ENCODE measurements around the gene STK32B.
A peak's percentile ranks its signal among the peaks of the same experiment; 100 is the strongest.

DNA sequence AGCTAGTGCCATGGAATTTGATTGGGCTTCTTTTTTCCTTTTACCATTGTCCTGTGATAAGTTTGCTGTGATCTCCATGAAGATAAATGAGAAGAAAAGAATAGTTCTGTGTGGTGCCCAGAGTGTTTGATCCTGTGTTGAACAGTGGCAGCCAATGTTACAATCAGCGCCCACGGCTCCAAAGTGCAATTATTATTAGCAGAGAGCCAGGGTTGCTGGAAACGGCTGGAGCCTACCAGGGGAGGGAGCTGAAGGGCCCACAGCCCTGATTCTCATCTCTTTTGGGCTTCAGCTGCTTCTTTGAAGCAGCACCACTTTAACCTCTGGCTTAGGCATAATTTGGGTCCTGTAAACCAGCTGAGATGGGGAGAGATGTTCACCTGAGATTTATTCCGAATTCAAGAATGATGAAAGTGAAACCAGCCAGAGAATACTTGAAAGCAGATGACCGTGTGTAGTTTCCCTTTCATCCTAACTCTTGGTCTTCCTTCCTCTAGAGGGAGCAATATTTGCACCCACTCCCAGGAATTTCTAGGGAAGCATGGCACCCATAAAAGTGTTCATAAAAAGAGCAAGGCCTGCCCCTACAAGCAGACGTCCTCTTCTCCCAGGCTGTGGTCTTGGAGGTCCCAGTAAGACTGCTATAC, 358.8 kb downstream of the STK32B start:
- TF ChIP-seq, protein P1, sequence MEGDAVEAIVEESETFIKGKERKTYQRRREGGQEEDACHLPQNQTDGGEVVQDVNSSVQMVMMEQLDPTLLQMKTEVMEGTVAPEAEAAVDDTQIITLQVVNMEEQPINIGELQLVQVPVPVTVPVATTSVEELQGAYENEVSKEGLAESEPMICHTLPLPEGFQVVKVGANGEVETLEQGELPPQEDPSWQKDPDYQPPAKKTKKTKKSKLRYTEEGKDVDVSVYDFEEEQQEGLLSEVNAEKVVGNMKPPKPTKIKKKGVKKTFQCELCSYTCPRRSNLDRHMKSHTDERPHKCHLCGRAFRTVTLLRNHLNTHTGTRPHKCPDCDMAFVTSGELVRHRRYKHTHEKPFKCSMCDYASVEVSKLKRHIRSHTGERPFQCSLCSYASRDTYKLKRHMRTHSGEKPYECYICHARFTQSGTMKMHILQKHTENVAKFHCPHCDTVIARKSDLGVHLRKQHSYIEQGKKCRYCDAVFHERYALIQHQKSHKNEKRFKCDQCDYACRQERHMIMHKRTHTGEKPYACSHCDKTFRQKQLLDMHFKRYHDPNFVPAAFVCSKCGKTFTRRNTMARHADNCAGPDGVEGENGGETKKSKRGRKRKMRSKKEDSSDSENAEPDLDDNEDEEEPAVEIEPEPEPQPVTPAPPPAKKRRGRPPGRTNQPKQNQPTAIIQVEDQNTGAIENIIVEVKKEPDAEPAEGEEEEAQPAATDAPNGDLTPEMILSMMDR (IDR thresholded peaks at IDR 0.05): peak; percentile 23
- no peak for TF ChIP-seq ZFX (IDR thresholded peaks at IDR 0.05; ENCODE audit: borderline replicate concordance)

Data from 22Rv1 (cell line).